ENCODE measurements around the gene AP3B1. TPM values are rescaled to one million over a fixed set of nuclear protein-coding genes. Genes with fewer than 3 reads are reported as not detected.

AP3B1 gene
- total RNA-seq, 1 experiment from 2014 or later: 41.8 TPM

DNA sequence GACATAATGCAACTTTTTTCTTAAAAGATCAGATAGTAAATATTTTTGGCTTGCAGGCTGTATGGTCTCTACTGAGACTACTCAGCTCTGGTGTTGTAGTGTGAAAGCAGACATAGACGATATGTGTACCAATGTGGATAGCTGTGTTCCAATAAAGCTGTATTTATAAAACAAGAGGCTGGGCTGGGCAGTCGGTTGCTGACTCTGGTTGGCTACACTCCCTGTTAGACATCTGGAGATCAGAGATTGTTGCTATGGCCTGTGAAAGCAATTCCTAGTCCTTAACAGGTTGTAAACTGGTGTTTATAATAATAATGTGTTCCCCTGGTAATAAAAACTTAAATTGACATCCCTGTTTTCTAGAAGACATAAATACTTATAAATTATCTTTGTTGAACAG lies 41.5 kb upstream of the AP3B1 start:
- no peak for DNase-seq

More for the DNA sequence above, 41.5 kb upstream of the AP3B1 start:
- no peak overlapping the region for H4K91ac ChIP-seq (ENCODE audit: insufficient read length, low read depth, low read length)
- no peak overlapping the region for H2BK15ac ChIP-seq (ENCODE audit: low read depth, low read length)
- no peaks in the 10 kb centered on the region for H3K79me2 ChIP-seq (ENCODE audit: insufficient read depth, low read length)
- H3K9me3 ChIP-seq (ENCODE audit: control insufficient read depth, low read depth, low read length): no peaks in the 10 kb centered on the region
- no peak overlapping the region for H2AFZ ChIP-seq (ENCODE audit: low read length)
- H2AK5ac ChIP-seq (ENCODE audit: insufficient read length, low read length): no peak overlapping the region
- Mint-ChIP-seq H3K4me3 (no peak overlapping the region), H3K27ac (no peak overlapping the region), H3K9me3 (peaks cover 14 to 32% of the 10 kb centered on the region in 2 experiments), H3K27me3 (ENCODE audit: low read depth) (peaks cover 70% of the 10 kb centered on the region), H3K36me3 (ENCODE audit: insufficient read depth in 1 of 3, low read depth in 3 of 3) (peaks cover 0 to 23% (median 7%) of the 10 kb centered on the region in 3 experiments; a peak in 4 of 7 replicates), H3K4me1 (peaks cover 14 to 20% of the 10 kb centered on the region in 2 experiments)
- H2BK5ac ChIP-seq (ENCODE audit: insufficient read length, low read length): no peak overlapping the region
- no peak overlapping the region for H3T11ph ChIP-seq (ENCODE audit: low read length)
- peaks cover 13% of the 10 kb centered on the region; the same call in 1 of the 2 replicates for H3K27me3 ChIP-seq (ENCODE audit: insufficient read depth, low read length)
- H2BK20ac ChIP-seq (ENCODE audit: low read depth, low read length, poor library complexity, severe bottlenecking): no peak overlapping the region
- no peak overlapping the region for H3K14ac ChIP-seq (ENCODE audit: insufficient read depth, low read length)
- no peak overlapping the region for H3K18ac ChIP-seq (ENCODE audit: insufficient read length, low read depth, low read length)
- H3K27ac ChIP-seq (ENCODE audit: insufficient read length, low read depth, low read length): no peak overlapping the region
- WGBS (ENCODE audit: extremely low coverage, insufficient read length, low lambda C conversion rate): no CpG with 5 or more reads among the region's 2 CpGs
- no peak overlapping the region for H4K8ac ChIP-seq (replicated peaks; ENCODE audit: insufficient read length, low read depth, low read length)
- no peak overlapping the region for H2BK12ac ChIP-seq (ENCODE audit: insufficient read length, low read depth, low read length)
- no peak overlapping the region for H2BK120ac ChIP-seq (ENCODE audit: low read depth, low read length, poor library complexity, severe bottlenecking)
- H4K20me1 ChIP-seq (ENCODE audit: control insufficient read depth, insufficient read depth, insufficient read length): no peaks in the 10 kb centered on the region
- no peak overlapping the region for H3K9ac ChIP-seq (ENCODE audit: extremely low read depth, insufficient read length, low read length)
- H3K4ac ChIP-seq (ENCODE audit: low read depth, low read length): no peak overlapping the region
- H3K56ac ChIP-seq (ENCODE audit: insufficient read length, low read depth, low read length): no peak overlapping the region
- H3K23ac ChIP-seq (ENCODE audit: insufficient read length, low read depth, low read length): no peak overlapping the region
- H3K4me2 ChIP-seq (ENCODE audit: insufficient read depth, insufficient read length, low read length): no peak overlapping the region
- H3K23me2 ChIP-seq (ENCODE audit: insufficient read length, low read depth, low read length, poor library complexity, severe bottlenecking): no peaks in the 10 kb centered on the region
- TF ChIP-seq, protein P1, sequence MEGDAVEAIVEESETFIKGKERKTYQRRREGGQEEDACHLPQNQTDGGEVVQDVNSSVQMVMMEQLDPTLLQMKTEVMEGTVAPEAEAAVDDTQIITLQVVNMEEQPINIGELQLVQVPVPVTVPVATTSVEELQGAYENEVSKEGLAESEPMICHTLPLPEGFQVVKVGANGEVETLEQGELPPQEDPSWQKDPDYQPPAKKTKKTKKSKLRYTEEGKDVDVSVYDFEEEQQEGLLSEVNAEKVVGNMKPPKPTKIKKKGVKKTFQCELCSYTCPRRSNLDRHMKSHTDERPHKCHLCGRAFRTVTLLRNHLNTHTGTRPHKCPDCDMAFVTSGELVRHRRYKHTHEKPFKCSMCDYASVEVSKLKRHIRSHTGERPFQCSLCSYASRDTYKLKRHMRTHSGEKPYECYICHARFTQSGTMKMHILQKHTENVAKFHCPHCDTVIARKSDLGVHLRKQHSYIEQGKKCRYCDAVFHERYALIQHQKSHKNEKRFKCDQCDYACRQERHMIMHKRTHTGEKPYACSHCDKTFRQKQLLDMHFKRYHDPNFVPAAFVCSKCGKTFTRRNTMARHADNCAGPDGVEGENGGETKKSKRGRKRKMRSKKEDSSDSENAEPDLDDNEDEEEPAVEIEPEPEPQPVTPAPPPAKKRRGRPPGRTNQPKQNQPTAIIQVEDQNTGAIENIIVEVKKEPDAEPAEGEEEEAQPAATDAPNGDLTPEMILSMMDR (conservative IDR thresholded peaks at IDR 0.05): no peak
- no peaks in the 10 kb centered on the region for H3K4me1 ChIP-seq (ENCODE audit: insufficient read depth, low read length)
- no peaks in the 10 kb centered on the region for H3K79me1 ChIP-seq (ENCODE audit: insufficient read depth, low read depth, low read length, poor library complexity, severe bottlenecking)
- H4K5ac ChIP-seq (ENCODE audit: insufficient read length, low read depth, low read length): no peak overlapping the region

All from H9 (cell line).